Measurements from ENCODE around the gene C12orf75.

Gene C12orf75

DNA sequence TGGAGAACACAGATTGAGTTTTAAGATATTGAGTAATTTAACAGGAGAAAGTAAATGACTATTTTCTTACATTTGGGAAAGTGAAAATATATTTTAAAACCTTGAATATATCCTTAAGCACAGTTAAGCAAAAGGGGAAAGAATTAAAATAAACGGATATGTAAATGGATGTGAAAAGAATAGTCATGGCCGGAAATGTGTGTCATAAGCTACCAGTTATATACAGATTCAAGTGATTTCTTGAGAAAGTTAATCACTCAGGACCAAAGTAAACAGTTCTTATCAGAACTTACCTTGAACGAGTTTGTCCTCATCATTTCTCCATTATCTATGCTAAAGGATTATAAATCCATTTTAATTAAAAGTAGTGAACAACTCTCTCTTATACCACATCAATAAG lies 33.4 kb downstream of the C12orf75 start:
- DNase-seq (ENCODE audit: extremely low read depth, low read depth): no peak
- TF ChIP-seq, protein P1, sequence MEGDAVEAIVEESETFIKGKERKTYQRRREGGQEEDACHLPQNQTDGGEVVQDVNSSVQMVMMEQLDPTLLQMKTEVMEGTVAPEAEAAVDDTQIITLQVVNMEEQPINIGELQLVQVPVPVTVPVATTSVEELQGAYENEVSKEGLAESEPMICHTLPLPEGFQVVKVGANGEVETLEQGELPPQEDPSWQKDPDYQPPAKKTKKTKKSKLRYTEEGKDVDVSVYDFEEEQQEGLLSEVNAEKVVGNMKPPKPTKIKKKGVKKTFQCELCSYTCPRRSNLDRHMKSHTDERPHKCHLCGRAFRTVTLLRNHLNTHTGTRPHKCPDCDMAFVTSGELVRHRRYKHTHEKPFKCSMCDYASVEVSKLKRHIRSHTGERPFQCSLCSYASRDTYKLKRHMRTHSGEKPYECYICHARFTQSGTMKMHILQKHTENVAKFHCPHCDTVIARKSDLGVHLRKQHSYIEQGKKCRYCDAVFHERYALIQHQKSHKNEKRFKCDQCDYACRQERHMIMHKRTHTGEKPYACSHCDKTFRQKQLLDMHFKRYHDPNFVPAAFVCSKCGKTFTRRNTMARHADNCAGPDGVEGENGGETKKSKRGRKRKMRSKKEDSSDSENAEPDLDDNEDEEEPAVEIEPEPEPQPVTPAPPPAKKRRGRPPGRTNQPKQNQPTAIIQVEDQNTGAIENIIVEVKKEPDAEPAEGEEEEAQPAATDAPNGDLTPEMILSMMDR (IDR thresholded peaks at IDR 0.05; ENCODE audit: low read depth, low read length): no peak

DNA sequence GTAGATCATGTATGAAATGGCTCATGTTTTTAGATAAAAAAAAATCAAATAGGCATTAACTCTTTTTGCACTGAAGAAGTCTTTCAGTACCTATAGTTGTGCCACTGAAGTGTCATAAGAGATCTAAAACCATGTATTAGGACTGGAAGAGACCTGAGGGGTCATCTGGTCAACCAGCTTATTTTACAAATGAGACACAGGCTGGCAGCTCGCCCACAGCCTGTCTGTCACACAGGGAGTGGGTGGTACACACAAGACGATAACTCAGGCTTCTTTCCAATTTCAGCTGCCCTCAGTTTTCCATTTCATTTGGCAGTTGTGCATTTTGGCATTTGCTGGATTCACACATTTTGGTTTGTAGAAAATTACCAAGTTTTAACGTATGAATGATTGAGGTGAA lies 34.7 kb downstream of the C12orf75 start:
- TF ChIP-seq, protein P1 (IDR thresholded peaks at IDR 0.05; ENCODE audit: low read depth, low read length): no peak
- DNase-seq (ENCODE audit: extremely low read depth, low read depth): no peak

DNA sequence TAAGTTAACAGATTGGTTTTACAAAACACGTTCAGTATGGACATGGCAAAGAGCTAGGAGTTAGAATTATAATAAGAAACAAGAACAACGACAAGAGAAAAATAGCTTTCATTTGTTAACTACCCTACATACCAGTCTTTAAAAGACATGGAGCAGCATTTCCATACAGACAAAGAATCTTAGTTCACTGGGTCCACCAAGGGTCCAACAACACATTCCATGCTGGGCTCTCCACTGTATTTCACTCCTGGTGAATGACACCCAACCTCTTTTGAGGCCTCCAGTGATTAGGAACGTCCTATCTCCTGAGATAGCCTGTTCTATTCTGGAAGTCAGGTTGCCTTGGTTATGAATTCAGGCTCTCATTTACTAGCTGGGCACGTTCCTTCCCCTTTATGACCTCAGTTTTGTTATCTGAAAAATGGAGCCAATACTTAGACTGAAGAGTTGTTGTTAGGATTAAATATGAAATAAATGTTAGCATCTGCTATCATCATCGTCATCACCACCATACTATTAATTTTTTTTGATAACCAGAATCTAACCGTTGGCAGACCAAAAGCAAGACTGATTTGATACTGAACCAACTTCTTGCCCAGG lies 37.7 kb downstream of the C12orf75 start:
- TF ChIP-seq, protein P1 (IDR thresholded peaks at IDR 0.05; ENCODE audit: low read depth, low read length): no peak
- DNase-seq (ENCODE audit: extremely low read depth, low read depth): no peak

DNA sequence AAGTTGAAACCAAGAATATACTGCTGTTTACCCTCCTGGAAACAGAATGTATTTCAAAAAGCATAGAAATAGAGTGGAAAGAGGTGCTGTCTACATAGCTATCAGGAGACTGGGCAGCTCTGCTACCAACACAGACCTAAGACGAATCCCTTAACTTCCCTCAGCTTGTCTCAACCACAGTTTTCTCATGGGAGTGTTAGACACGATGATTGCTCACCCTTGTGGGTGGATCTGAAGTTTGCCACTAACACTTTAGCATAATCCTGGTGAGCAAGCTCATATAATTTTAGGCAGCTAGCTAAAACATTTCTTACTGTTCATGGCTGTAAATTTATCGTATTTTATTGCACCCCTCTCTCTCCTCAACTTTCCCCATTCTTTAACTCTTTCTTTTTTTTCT lies 38.5 kb downstream of the C12orf75 start:
- DNase-seq (ENCODE audit: extremely low read depth, low read depth): peak; percentile 54
- TF ChIP-seq, protein P1 (IDR thresholded peaks at IDR 0.05; ENCODE audit: low read depth, low read length): peak; percentile 37

DNA sequence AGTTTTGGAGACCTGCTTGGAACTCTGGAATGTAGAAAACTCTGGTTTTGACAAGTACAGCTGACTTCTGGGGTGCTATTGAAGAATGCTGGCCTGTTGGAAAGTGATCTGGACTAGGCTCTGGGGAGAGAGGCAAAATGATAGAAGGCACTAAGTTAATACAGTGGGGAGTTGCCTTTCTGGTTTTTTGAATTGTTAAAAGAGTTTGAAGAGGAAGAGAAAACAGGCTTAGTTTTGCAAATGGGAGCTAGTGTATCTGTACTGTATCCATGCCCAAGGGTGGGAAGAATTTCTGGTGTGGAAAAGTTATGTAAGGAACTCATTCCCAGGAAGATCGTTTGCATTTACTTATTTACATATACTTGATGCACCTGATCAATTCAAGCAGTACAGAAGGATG lies 43.8 kb downstream of the C12orf75 start:
- TF ChIP-seq, protein P1 (IDR thresholded peaks at IDR 0.05; ENCODE audit: low read depth, low read length): no peak
- no peak for DNase-seq (ENCODE audit: extremely low read depth, low read depth)

DNA sequence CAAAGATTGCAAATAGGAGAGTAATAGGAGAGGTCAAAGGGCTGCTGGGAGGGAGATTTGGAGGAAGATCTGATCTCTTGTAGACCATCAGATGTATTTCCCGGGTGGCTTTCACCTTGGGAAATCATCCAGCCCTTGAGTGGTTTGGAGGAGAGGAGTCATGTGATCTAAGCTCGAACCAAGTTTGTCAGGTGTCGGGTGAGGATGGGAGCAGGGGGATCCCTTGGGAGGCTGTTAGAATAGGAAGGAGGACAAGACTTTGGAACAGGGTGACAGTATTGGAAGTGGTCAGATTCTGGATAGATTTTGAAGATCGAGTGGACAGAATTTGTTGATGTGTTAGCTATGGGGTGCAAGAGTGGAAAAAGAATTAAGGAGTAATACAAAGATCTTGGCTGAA lies 46.6 kb downstream of the C12orf75 start:
- TF ChIP-seq, protein P1 (IDR thresholded peaks at IDR 0.05; ENCODE audit: low read depth, low read length): no peak
- DNase-seq (ENCODE audit: extremely low read depth, low read depth): no peak

DNA sequence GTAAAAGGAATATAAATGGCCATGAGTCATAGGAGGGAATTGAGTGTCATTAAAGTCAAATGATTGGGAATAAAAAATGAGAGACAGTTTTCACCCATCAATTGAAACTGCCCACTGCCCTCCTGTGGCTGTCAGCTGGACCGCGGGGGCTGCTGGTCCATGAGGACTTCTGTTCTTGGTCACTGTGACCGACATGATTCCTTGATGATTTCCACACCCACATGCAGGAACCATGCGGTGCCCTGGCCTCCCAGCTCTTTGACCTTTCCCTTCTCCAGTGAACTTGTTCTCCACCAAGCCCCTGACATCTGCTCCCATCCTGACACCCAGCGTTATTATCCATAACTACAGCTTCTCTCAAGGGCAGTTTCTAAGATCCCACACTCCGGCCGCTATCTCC lies 48.4 kb downstream of the C12orf75 start:
- DNase-seq (ENCODE audit: extremely low read depth, low read depth): no peak
- TF ChIP-seq, protein P1 (IDR thresholded peaks at IDR 0.05; ENCODE audit: low read depth, low read length): peak; percentile 34
